ENCODE results near the gene DIAPH1.

DIAPH1 gene

DNA sequence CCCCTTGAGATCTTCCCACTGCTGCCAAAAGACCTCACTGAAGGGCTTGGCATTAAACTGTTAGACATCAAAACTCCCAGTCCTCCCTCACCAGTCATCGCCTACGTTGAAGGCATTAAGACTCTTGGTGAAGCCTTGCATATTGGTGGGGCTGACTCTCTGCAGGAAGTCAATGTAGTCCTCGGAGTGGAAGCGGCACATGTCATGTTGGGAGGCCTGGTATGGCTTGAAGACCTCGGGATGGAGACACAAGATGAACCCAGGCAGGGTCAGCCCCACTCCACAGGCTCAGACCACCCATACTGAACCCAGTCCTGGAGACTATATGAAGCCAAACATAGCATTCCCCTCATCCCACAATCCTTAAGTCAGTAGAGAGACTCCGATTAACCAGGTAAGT, 15.9 kb upstream of the DIAPH1 start:
- no peak overlapping the region for H4K91ac ChIP-seq (ENCODE audit: low read depth, low read length, poor library complexity)
- H2AFZ ChIP-seq (ENCODE audit: low read length), result no peak overlapping the region
- peaks cover 14 to 16% of the 10 kb centered on the region in 2 donors for H3K4me1 ChIP-seq (ENCODE audit: control insufficient read depth in 2 of 2, insufficient read depth in 1 of 2, low read depth in 1 of 2, low read length in 2 of 2)
- H3K9me3 ChIP-seq (replicated peaks in 1 of 2; ENCODE audit: control insufficient read depth in 2 of 2, insufficient read depth in 1 of 2, low read depth in 1 of 2, low read length in 2 of 2), result peaks cover 0 to 2% of the 10 kb centered on the region in 2 donors
- H3K4ac ChIP-seq (ENCODE audit: low read length), result no peak overlapping the region
- no peak overlapping the region for H4K8ac ChIP-seq (ENCODE audit: low read depth, low read length)
- no peak overlapping the region for H3K4me3 ChIP-seq (ENCODE audit: low read length in 2 of 2)
- H2BK15ac ChIP-seq (ENCODE audit: low read length), result no peak overlapping the region
- no peak overlapping the region for H2BK5ac ChIP-seq (ENCODE audit: low read length)
- H3K18ac ChIP-seq (ENCODE audit: low read length), result no peak overlapping the region
- peaks cover 0 to 11% (median 4%) of the 10 kb centered on the region in 3 experiments for H3K27me3 ChIP-seq (ENCODE audit: control insufficient read depth in 3 of 3, insufficient read depth in 3 of 3, low read depth in 1 of 3, low read length in 3 of 3)
- no peak for DNase-seq (ENCODE audit: low spot score)
- H3K4me2 ChIP-seq (ENCODE audit: insufficient read depth, low read length, poor library complexity, severe bottlenecking), result no peak overlapping the region
- no peak overlapping the region for H2BK12ac ChIP-seq (ENCODE audit: low read length)
- peaks cover 6 to 56% of the 10 kb centered on the region in 2 donors for H3K36me3 ChIP-seq (replicated peaks in 1 of 2; ENCODE audit: control insufficient read depth in 2 of 2, insufficient read depth in 2 of 2, low read length in 2 of 2)
- no peak overlapping the region for H3K9ac ChIP-seq (ENCODE audit: low read depth, low read length, poor library complexity)
- WGBS, 2 donors (ENCODE audit: extremely low coverage in 2 of 2, insufficient read length in 2 of 2, insufficient replicate concordance in 1 of 2), result no CpG with 5 or more reads among the region's 6 CpGs
- H2BK120ac ChIP-seq (ENCODE audit: low read depth, low read length), result no peak overlapping the region
- peaks cover 10% of the 10 kb centered on the region for H3K79me1 ChIP-seq (ENCODE audit: low read depth, low read length)
- no peak overlapping the region for H3K14ac ChIP-seq (ENCODE audit: low read length)
- H3K27ac ChIP-seq (replicated peaks; ENCODE audit: low read length), result no peak overlapping the region
- H3K23ac ChIP-seq (ENCODE audit: low read depth, low read length, poor library complexity), result no peak overlapping the region
- no peak overlapping the region for H2AK5ac ChIP-seq (ENCODE audit: low read depth, low read length)

DNA sequence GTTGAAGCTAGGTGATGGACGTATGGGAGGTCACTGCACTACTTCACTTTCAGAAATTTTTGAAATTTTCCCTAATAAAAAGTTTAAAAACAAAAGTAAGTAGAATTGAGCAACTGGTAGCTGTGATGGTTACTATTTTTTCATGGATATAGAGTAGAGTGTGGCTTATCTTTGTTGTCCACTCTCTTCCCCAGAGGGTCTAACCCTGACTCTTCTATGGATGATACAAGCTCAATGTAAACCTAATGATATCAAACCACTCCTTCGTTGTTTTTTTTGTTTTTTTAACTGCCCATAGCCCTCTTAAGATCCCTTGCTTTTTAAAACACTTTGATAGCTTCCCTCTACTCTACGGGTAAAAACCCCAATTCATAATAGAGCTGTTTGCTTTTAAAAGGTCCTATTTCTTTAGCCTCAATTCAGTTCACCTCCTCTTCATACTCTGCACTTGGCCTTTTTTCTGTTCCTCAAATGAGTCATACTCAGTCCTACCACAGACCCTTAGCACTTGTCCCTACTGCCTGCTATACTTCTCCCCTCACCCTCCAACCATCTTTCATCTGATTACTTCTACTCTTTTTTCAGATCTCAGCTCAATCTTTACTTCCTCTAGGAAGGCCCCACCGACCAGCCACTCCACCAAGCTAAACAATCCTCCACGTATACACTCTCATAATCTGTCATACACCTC, 15.2 kb upstream of the DIAPH1 start:
- DNase-seq (ENCODE audit: low spot score), result no peak
- Histone ChIP-seq H3K18ac (ENCODE audit: low read length) (no peak overlapping the region), H3K9me3 (replicated peaks in 1 of 2; ENCODE audit: control insufficient read depth in 2 of 2, insufficient read depth in 1 of 2, low read depth in 1 of 2, low read length in 2 of 2) (peaks cover 0 to 2% of the 10 kb centered on the region in 2 donors), H3K27me3 (ENCODE audit: control insufficient read depth in 3 of 3, insufficient read depth in 3 of 3, low read depth in 1 of 3, low read length in 3 of 3) (peaks cover 0 to 11% (median 4%) of the 10 kb centered on the region in 3 experiments), H2BK5ac (ENCODE audit: low read length) (no peak overlapping the region), H2AFZ (ENCODE audit: low read length) (no peak overlapping the region), H2BK15ac (ENCODE audit: low read length) (no peak overlapping the region), H2AK5ac (ENCODE audit: low read depth, low read length) (no peak overlapping the region), H4K8ac (ENCODE audit: low read depth, low read length) (no peak overlapping the region), H4K91ac (ENCODE audit: low read depth, low read length, poor library complexity) (no peak overlapping the region), H3K4ac (ENCODE audit: low read length) (no peak overlapping the region), H3K36me3 (replicated peaks in 1 of 2; ENCODE audit: control insufficient read depth in 2 of 2, insufficient read depth in 2 of 2, low read length in 2 of 2) (peaks cover 11 to 61% of the 10 kb centered on the region in 2 donors), H2BK120ac (ENCODE audit: low read depth, low read length) (no peak overlapping the region), H3K9ac (ENCODE audit: low read depth, low read length, poor library complexity) (no peak overlapping the region), H3K4me2 (ENCODE audit: insufficient read depth, low read length, poor library complexity, severe bottlenecking) (no peak overlapping the region), H2BK12ac (ENCODE audit: low read length) (no peak overlapping the region), H3K27ac (replicated peaks; ENCODE audit: low read length) (no peak overlapping the region), H3K4me3 (ENCODE audit: low read length in 2 of 2) (no peak overlapping the region), H3K23ac (ENCODE audit: low read depth, low read length, poor library complexity) (no peak overlapping the region), H3K14ac (ENCODE audit: low read length) (no peak overlapping the region), H3K4me1 (ENCODE audit: control insufficient read depth in 2 of 2, insufficient read depth in 1 of 2, low read depth in 1 of 2, low read length in 2 of 2) (peaks cover 14 to 16% of the 10 kb centered on the region in 2 donors), H3K79me1 (ENCODE audit: low read depth, low read length) (peaks cover 10% of the 10 kb centered on the region)
- 100% methylated on average over 1 of the region's 5 CpGs; no CpG with 5 or more reads in 1 of the 2 donors for WGBS, 2 donors (ENCODE audit: extremely low coverage in 2 of 2, insufficient read length in 2 of 2, insufficient replicate concordance in 1 of 2)

DNA sequence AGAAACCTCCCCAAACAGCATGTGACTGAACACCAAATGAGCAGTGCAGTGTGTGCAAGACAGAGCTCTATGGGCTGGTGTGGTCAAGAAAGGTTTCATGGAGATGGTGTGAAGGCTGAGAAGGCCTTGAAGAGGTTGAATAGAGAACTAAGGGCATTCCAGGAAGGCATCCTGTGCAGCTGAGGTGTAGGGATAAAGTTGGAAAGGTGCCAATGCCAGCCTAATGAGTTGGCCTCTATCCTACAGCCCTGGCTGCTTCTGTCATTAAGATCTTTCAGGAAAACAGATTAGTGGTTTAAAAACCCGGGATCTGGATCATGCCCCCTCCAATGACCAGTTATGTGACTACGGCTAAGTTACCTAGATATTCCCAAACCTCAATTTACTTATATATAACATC, 13.8 kb upstream of the DIAPH1 start:
- Histone ChIP-seq H2BK5ac (ENCODE audit: low read length) (no peak overlapping the region), H3K27me3 (ENCODE audit: control insufficient read depth in 3 of 3, insufficient read depth in 3 of 3, low read depth in 1 of 3, low read length in 3 of 3) (peaks cover 0 to 5% (median 4%) of the 10 kb centered on the region in 3 experiments), H4K8ac (ENCODE audit: low read depth, low read length) (no peak overlapping the region), H3K4ac (ENCODE audit: low read length) (no peak overlapping the region), H3K23ac (ENCODE audit: low read depth, low read length, poor library complexity) (no peak overlapping the region), H3K4me3 (ENCODE audit: low read length in 2 of 2) (no peak overlapping the region), H2BK120ac (ENCODE audit: low read depth, low read length) (no peak overlapping the region), H3K14ac (ENCODE audit: low read length) (no peak overlapping the region), H3K79me1 (ENCODE audit: low read depth, low read length) (peaks cover 10% of the 10 kb centered on the region), H3K27ac (replicated peaks; ENCODE audit: low read length) (no peak overlapping the region), H2BK15ac (ENCODE audit: low read length) (no peak overlapping the region), H3K9ac (ENCODE audit: low read depth, low read length, poor library complexity) (no peak overlapping the region), H3K9me3 (replicated peaks in 1 of 2; ENCODE audit: control insufficient read depth in 2 of 2, insufficient read depth in 1 of 2, low read depth in 1 of 2, low read length in 2 of 2) (peaks cover 0 to 2% of the 10 kb centered on the region in 2 donors), H3K4me2 (ENCODE audit: insufficient read depth, low read length, poor library complexity, severe bottlenecking) (no peak overlapping the region), H2AK5ac (ENCODE audit: low read depth, low read length) (no peak overlapping the region), H4K91ac (ENCODE audit: low read depth, low read length, poor library complexity) (no peak overlapping the region), H3K18ac (ENCODE audit: low read length) (no peak overlapping the region), H3K36me3 (replicated peaks in 1 of 2; ENCODE audit: control insufficient read depth in 2 of 2, insufficient read depth in 2 of 2, low read length in 2 of 2) (peaks cover 24 to 72% of the 10 kb centered on the region in 2 donors), H3K4me1 (ENCODE audit: control insufficient read depth in 2 of 2, insufficient read depth in 1 of 2, low read depth in 1 of 2, low read length in 2 of 2) (peaks cover 10 to 16% of the 10 kb centered on the region in 2 donors), H2AFZ (ENCODE audit: low read length) (no peak overlapping the region), H2BK12ac (ENCODE audit: low read length) (no peak overlapping the region)
- WGBS, 2 donors (ENCODE audit: extremely low coverage in 2 of 2, insufficient read length in 2 of 2, insufficient replicate concordance in 1 of 2), result no CpG with 5 or more reads among the region's 2 CpGs
- no peak for DNase-seq (ENCODE audit: low spot score)

DNA sequence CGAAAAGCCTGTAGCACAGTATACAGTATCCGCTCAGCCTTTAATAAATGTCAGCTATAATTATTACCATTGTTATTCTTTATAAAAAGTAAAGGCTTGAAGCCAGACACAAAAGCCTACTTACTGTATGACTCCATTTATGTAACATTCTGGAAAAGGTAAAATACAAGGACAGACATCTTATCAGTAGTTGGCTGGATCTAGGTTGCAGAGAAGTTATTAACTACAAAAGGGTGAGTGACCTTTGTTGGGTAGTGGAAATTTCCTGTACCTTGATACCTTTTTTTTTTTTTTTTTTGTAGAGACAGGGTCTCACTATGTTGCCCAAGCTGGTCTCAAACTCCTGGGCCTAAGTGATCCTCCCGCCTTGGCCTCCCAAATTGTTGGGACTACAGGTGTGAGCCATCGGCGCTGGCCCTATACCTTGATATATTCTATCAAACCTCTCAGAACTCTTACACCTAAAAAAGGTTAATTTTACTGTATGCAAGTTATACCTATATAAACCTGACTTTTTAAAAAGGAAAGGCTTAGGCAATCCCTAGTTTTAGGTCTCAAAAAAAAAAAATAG, 11.9 kb upstream of the DIAPH1 start:
- Histone ChIP-seq H3K36me3 (replicated peaks in 1 of 2; ENCODE audit: control insufficient read depth in 2 of 2, insufficient read depth in 2 of 2, low read length in 2 of 2) (peaks cover 29 to 92% of the 10 kb centered on the region in 2 donors), H3K23ac (ENCODE audit: low read depth, low read length, poor library complexity) (no peak overlapping the region), H3K14ac (ENCODE audit: low read length) (no peak overlapping the region), H3K4me3 (ENCODE audit: low read length in 2 of 2) (no peak overlapping the region), H2BK15ac (ENCODE audit: low read length) (no peak overlapping the region), H3K27ac (replicated peaks; ENCODE audit: low read length) (no peak overlapping the region), H3K4ac (ENCODE audit: low read length) (no peak overlapping the region), H2BK12ac (ENCODE audit: low read length) (no peak overlapping the region), H3K9me3 (replicated peaks in 1 of 2; ENCODE audit: control insufficient read depth in 2 of 2, insufficient read depth in 1 of 2, low read depth in 1 of 2, low read length in 2 of 2) (peaks cover 0 to 2% of the 10 kb centered on the region in 2 donors), H2AFZ (ENCODE audit: low read length) (no peak overlapping the region), H3K4me2 (ENCODE audit: insufficient read depth, low read length, poor library complexity, severe bottlenecking) (no peak overlapping the region), H3K79me1 (ENCODE audit: low read depth, low read length) (peaks cover 4% of the 10 kb centered on the region), H2BK5ac (ENCODE audit: low read length) (no peak overlapping the region), H3K27me3 (ENCODE audit: control insufficient read depth in 3 of 3, insufficient read depth in 3 of 3, low read depth in 1 of 3, low read length in 3 of 3) (no peaks in the 10 kb centered on the region), H2AK5ac (ENCODE audit: low read depth, low read length) (no peak overlapping the region), H3K18ac (ENCODE audit: low read length) (no peak overlapping the region), H4K8ac (ENCODE audit: low read depth, low read length) (no peak overlapping the region), H3K9ac (ENCODE audit: low read depth, low read length, poor library complexity) (no peak overlapping the region), H2BK120ac (ENCODE audit: low read depth, low read length) (no peak overlapping the region), H3K4me1 (ENCODE audit: control insufficient read depth in 2 of 2, insufficient read depth in 1 of 2, low read depth in 1 of 2, low read length in 2 of 2) (peaks cover 4 to 10% of the 10 kb centered on the region in 2 donors), H4K91ac (ENCODE audit: low read depth, low read length, poor library complexity) (no peak overlapping the region)
- no peak for DNase-seq (ENCODE audit: low spot score)
- WGBS, 2 donors (ENCODE audit: extremely low coverage in 2 of 2, insufficient read length in 2 of 2, insufficient replicate concordance in 1 of 2), result no CpG with 5 or more reads among the region's 5 CpGs
